Gastrocnemius medialis (tissue), 4 donors: ENCODE data around the gene ZDHHC1.

Source experiments
- POLR2A ChIP-seq, 2 donors: fragments of 450-650 bp; IDR thresholded peaks; one replicate each; pipeline ENCODE4 v1.6.1; 2017; ENCODE audit warnings: antibody characterized with exemption in 2 of 2, mild to moderate bottlenecking in 2 of 2, moderate library complexity in 2 of 2
- TF ChIP-seq, protein P1 (sequence below), 5 experiments: fragments of 450-650 bp in 3 of 5; fragments of 200-600 bp in 2 of 5; sonication (generic) in 2 of 5; IDR thresholded peaks in 4 of 5; conservative IDR thresholded peaks in 1 of 5; 1 replicate in 4 of 5; 2 replicates in 1 of 5; pipeline ENCODE4 v1.5.1; 2016 to 2019; ENCODE audit warnings: antibody characterized with exemption in 5 of 5, mild to moderate bottlenecking in 3 of 5, moderate library complexity in 3 of 5

DNA sequence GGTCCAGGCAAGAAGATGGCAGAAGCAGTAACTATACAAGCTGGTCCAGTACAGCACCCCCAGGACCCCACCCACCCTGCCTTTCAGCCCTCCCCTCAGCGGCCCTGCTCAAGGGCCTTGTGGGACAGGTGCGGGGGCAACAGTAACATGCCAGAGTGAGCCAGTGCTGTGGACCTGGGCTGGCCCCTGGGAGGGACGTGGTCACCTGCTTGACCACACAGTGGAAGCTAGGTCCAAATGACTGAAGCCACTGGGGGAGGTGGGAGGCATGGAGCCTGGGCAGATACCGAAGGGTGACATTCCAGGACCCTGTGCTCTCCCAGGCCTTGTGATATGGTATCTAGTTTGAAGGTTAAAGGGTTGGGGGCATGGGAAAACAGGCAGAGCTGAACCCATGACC lies 47.4 kb upstream of the ZDHHC1 start:
- TF ChIP-seq, protein P1, sequence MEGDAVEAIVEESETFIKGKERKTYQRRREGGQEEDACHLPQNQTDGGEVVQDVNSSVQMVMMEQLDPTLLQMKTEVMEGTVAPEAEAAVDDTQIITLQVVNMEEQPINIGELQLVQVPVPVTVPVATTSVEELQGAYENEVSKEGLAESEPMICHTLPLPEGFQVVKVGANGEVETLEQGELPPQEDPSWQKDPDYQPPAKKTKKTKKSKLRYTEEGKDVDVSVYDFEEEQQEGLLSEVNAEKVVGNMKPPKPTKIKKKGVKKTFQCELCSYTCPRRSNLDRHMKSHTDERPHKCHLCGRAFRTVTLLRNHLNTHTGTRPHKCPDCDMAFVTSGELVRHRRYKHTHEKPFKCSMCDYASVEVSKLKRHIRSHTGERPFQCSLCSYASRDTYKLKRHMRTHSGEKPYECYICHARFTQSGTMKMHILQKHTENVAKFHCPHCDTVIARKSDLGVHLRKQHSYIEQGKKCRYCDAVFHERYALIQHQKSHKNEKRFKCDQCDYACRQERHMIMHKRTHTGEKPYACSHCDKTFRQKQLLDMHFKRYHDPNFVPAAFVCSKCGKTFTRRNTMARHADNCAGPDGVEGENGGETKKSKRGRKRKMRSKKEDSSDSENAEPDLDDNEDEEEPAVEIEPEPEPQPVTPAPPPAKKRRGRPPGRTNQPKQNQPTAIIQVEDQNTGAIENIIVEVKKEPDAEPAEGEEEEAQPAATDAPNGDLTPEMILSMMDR (IDR thresholded peaks at IDR 0.05 in 4 of 5, conservative IDR thresholded peaks at IDR 0.05 in 1 of 5): no peak
- no peak for TF ChIP-seq POLR2A (IDR thresholded peaks at IDR 0.05)
